Breast epithelium (tissue), 4 donors: ENCODE data around the gene RHBDF2. TPM values are rescaled to one million over a fixed set of nuclear protein-coding genes. Genes with fewer than 3 reads are reported as not detected.

Experiments
- DNase-seq, 2 donors: peaks; one replicate each; pipeline ENCODE4 v3.0.0-alpha.2; 2019; ENCODE audit warnings: low spot score in 2 of 2
- H3K27ac ChIP-seq, 2 donors: fragments of 200-600 bp; sonication (generic) in 1 of 2; one replicate each; pipeline ENCODE4 v1.5.1; 2016 to 2019; ENCODE audit warnings: mild to moderate bottlenecking in 1 of 2
- H3K27me3 ChIP-seq, 2 donors: fragments of 200-600 bp; sonication (generic) in 1 of 2; one replicate each; pipeline versions ENCODE4 v1.5.1 to v1.6.0; 2017 to 2019; ENCODE audit warnings: control low read depth in 1 of 2, mild to moderate bottlenecking in 1 of 2
- H3K36me3 ChIP-seq: fragments of 200-600 bp; one replicate; pipeline ENCODE4 v1.5.1; 2019
- H3K4me1 ChIP-seq, 2 donors: fragments of 200-600 bp; sonication (generic); one replicate each; pipeline ENCODE4 v1.5.1; 2016 to 2019; ENCODE audit warnings: control low read depth in 1 of 2
- H3K4me3 ChIP-seq, 3 donors: fragments of 200-600 bp; sonication (generic); 1 replicate in 2 of 3; 2 replicates in 1 of 3; pipeline ENCODE4 v1.5.1; 2016 to 2019; ENCODE audit warnings: mild to moderate bottlenecking in 3 of 3, moderate library complexity in 2 of 3
- H3K9me3 ChIP-seq, 2 donors: fragments of 200-600 bp; sonication (generic) in 1 of 2; one replicate each; pipeline ENCODE4 v1.5.1; 2016 to 2019; ENCODE audit warnings: control low read depth in 1 of 2
- POLR2A ChIP-seq: fragments of 450-650 bp; IDR thresholded peaks from one replicate; pipeline ENCODE4 v1.6.1; 2016; ENCODE audit warnings: antibody characterized with exemption, mild to moderate bottlenecking, moderate library complexity
- POLR2AphosphoS5 ChIP-seq, 3 donors: sonication (generic); formaldehyde crosslinking; IDR thresholded peaks; one replicate each; pipeline ENCODE4 v1.6.1; 2017; ENCODE audit warnings: antibody characterized with exemption in 3 of 3
- intact Hi-C: fragments of 100-400 bp; cut with DNase I; formaldehyde crosslinking; loops from one replicate; pipeline ENCODE4 v1.15.1; 2023; ENCODE audit warnings: low total_unique reads
- total RNA-seq, 3 donors: library from RNA; depleted of rRNA; stranded (reverse); fragments of >200 nt; gene quantifications; one replicate each; pipeline ENCODE4 v1.1.0, GENCODE V29; 2016
- TF ChIP-seq, protein P1 (sequence below), 3 donors: fragments of 450-650 bp; IDR thresholded peaks; one replicate each; pipeline ENCODE4 v1.5.1; 2016 to 2017; ENCODE audit warnings: antibody characterized with exemption in 3 of 3, mild to moderate bottlenecking in 3 of 3, moderate library complexity in 3 of 3

Gene RHBDF2
- total RNA-seq, 3 donors from 2014 or later, result 13.4 to 35.5 (median 26.8) TPM

DNA sequence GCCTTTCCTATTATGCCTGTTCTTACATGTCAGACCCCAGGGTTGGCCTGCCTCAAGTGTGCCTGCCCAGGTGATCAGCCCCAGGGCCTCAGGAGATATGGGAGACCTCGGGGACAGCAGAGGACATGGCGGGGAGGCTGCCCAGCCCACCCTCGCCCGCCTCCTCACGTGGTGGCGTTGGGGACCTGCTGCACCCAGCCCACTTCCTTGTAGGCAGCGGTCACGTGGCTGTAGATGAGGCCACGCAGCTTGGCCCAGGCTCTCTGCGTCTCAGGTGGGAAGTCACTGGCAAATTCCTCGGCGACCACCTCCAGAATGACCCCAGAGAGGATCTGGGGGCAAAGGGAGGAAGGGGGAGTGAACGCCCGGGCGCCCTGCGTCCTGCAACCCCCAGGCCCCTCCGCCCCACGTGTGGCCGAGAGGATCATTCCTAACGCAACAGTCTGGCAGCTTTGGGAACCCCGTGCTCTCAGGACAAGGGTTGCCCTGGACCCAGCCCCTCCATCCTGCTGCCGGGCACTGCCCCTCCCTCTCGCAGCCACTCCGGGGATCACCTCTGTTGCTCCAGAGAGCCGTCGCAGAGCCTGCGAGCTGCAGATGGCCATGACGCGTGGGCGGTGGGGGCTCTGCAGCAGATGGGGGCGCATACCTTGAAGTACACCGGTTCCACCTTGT lies 29.7 kb upstream of the RHBDF2 start:
- H3K27ac ChIP-seq, result peak overlapping the region; percentile 94 to 99
- peaks cover 20 to 25% of the 10 kb centered on the region in 2 donors for H3K4me1 ChIP-seq
- TF ChIP-seq POLR2A, result no peak
- TF ChIP-seq, protein P1, sequence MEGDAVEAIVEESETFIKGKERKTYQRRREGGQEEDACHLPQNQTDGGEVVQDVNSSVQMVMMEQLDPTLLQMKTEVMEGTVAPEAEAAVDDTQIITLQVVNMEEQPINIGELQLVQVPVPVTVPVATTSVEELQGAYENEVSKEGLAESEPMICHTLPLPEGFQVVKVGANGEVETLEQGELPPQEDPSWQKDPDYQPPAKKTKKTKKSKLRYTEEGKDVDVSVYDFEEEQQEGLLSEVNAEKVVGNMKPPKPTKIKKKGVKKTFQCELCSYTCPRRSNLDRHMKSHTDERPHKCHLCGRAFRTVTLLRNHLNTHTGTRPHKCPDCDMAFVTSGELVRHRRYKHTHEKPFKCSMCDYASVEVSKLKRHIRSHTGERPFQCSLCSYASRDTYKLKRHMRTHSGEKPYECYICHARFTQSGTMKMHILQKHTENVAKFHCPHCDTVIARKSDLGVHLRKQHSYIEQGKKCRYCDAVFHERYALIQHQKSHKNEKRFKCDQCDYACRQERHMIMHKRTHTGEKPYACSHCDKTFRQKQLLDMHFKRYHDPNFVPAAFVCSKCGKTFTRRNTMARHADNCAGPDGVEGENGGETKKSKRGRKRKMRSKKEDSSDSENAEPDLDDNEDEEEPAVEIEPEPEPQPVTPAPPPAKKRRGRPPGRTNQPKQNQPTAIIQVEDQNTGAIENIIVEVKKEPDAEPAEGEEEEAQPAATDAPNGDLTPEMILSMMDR (IDR thresholded peaks at IDR 0.05), result no peak
- TF ChIP-seq POLR2AphosphoS5 (IDR thresholded peaks at IDR 0.05), result no peak
- no peaks in the 10 kb centered on the region for H3K9me3 ChIP-seq
- H3K4me3 ChIP-seq, result no peak overlapping the region
- H3K36me3 ChIP-seq, result no peaks in the 10 kb centered on the region
- intact Hi-C loops, result loop anchor here (10.0 kb wide), 1 partner anchor 164 kb away; no protein-coding TSS in a partner anchor
- no peak for DNase-seq
- H3K27me3 ChIP-seq, result no peaks in the 10 kb centered on the region

DNA sequence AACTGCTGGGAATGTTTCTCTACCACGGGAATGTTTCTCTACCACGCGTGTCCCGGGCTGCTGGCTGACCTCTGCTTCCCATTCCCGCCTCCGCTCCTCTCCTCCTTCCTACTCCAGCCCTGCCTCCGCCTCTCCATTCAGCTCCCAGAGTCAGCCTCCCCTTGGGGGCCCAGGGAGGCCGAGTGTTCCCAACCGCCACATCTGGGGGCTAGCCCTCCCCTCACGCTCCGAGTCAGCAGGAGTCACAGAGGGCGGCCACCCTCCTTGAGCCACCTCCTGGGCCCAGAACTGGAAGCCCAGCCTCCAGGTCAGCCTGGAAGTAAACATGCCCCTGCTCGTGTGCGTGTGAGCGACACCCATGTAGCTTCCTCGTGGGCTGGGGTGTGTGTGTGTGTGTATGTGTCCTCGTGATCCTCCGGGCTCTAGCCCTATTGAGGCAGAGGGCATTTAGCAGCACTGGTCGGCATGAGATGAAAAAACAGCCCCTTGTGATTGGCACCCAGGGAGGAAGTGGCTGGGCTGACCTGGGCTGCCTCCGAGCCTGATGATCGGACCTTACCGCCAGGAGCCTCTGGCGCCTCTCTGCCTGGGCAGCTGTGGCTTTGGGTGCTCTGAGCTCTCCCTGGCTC lies 29.0 kb upstream of the RHBDF2 start:
- TF ChIP-seq POLR2AphosphoS5 (IDR thresholded peaks at IDR 0.05) (peak in 2 of 3 donors; percentile 46 to 54), POLR2A (no peak)
- H3K9me3 ChIP-seq, result no peaks in the 10 kb centered on the region
- peaks cover 20 to 25% of the 10 kb centered on the region in 2 donors for H3K4me1 ChIP-seq
- no peaks in the 10 kb centered on the region for H3K27me3 ChIP-seq
- DNase-seq, result peak in 1 of 2 donors; percentile 55
- H3K4me3 ChIP-seq, result peak overlapping the region in 2 of 3 donors; percentile 11 to 47
- intact Hi-C loops, result loop anchor here (10.0 kb wide), 1 partner anchor 165 kb away; no protein-coding TSS in a partner anchor
- H3K27ac ChIP-seq, result peak overlapping the region; percentile 94 to 99
- H3K36me3 ChIP-seq, result no peaks in the 10 kb centered on the region

DNA sequence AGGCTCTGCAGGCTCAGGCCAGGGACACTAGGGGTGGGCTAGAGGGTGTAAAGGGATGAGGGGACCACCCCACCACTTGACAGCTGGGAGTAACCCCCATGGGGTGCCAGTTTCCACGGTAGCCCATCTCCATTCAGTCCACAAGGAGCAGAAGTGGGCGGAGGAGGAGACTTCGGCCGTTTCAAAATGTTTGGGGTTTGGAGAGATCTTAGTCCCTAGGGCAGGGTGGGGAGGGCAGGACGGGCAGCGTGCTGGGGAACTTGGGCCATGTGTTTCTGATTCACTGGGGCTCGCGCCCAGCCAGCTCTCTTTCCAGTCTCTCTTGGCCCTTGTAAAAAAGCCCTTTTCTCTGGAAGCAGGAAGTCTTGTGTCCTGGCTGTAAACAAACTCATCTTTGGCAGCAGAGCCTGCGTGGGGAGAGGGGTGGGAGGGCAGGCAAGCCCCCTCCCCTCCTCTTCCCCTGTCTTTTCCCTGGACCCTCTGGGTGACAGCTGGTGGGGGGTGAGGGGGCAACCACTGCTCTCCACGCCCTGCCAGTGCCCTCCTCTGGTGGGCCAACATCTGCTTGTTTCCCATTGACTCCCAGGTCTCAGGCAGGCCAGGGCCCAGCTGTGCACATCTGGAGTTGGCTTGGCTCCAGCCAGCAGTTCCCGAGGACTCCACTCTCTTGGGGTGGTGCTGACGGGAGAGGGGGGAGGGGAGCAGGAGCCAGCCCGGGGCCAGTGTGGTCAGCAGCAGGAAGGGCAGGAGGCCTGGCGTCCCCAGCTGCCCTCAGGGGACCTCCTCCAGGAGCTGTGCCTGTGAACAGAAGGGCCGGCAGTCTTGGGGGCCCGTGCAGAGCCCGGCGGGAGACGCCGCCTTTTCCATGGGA lies 28.2 kb upstream of the RHBDF2 start:
- peak; percentile 68 to 78 for DNase-seq
- no peaks in the 10 kb centered on the region for H3K9me3 ChIP-seq
- no peaks in the 10 kb centered on the region for H3K36me3 ChIP-seq
- peak overlapping the region; percentile 94 to 99 for H3K27ac ChIP-seq
- H3K27me3 ChIP-seq, result no peaks in the 10 kb centered on the region
- H3K4me1 ChIP-seq, result peaks cover 20 to 25% of the 10 kb centered on the region in 2 donors
- TF ChIP-seq, protein P1 (IDR thresholded peaks at IDR 0.05), result peak in 2 of 3 donors; percentile 9 to 18
- TF ChIP-seq POLR2AphosphoS5 (IDR thresholded peaks at IDR 0.05) (peak in 2 of 3 donors; percentile 40 to 73), POLR2A (no peak)
- intact Hi-C loops, result loop anchor here (10.0 kb wide), 1 partner anchor 165 kb away; no protein-coding TSS in a partner anchor
- H3K4me3 ChIP-seq, result peak overlapping the region in 2 of 3 donors; percentile 11 to 53

DNA sequence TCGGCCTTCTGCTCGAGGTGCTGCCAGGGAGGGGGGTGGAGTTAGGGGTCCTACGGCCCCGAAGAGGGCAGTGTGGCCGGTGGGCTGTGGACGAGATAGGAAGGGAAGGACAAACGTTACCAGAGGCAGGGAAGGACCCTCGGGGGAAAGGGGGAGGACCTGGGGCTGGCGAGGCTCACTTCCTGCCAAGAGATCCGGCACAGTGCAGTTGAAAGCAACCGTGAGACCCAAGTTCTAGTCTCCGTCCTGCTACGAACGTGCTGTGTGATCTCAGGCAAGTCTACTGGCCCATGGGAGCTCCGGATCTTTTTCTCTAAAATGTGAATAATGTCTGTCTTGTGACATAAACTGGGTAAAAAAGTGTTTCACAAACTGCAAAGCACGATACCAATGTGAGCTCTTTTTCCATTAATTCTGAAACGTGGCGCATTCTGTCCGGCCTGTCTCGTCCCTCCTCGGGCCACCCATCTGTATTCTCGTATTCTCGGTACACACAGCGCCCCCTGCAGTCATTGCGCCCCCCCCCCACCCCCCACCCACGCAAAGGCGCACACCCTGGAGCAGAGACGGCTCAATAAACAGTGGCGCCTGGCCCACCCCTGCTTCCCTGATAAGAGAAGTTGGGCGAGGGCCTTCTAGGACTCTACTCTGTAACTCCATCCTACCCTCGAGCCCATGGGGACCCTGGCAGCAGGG lies 27.5 kb upstream of the RHBDF2 start:
- Histone ChIP-seq H3K36me3 (no peaks in the 10 kb centered on the region), H3K27ac (peak overlapping the region; percentile 94 to 99), H3K9me3 (no peaks in the 10 kb centered on the region), H3K27me3 (no peaks in the 10 kb centered on the region), H3K4me3 (peak overlapping the region in 2 of 3 donors; percentile 18 to 53), H3K4me1 (peaks cover 20 to 25% of the 10 kb centered on the region in 2 donors)
- DNase-seq, result no peak
- TF ChIP-seq, protein P1 (IDR thresholded peaks at IDR 0.05), result no peak
- TF ChIP-seq POLR2A (no peak), POLR2AphosphoS5 (IDR thresholded peaks at IDR 0.05) (no peak)
- intact Hi-C loops, result no loop called here

DNA sequence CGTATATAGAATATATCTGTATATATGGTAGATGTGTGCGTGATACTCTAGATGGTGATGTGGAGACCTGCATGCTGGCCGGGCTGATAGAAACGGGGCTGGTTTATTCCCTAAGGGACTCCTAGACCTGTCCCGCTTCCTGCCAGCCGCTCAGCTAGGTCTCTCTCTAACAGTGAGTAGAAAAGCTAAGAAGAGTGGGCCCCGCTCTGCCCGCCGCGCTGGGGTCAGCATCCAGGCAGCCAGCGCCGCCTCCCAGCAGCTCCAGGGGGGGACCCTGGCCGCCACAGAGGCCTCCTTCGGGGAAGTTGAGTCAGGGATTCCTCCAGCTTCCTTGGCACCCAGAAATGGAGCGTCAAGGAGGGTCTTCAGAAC lies 26.9 kb upstream of the RHBDF2 start:
- peak in 1 of 3 donors; percentile 0 for TF ChIP-seq POLR2AphosphoS5 (IDR thresholded peaks at IDR 0.05)
- TF ChIP-seq POLR2A, result no peak
- TF ChIP-seq, protein P1 (IDR thresholded peaks at IDR 0.05), result no peak
- DNase-seq, result no peak
- intact Hi-C loops, result no loop called here
- no peaks in the 10 kb centered on the region for H3K36me3 ChIP-seq
- H3K9me3 ChIP-seq, result no peaks in the 10 kb centered on the region
- H3K27me3 ChIP-seq, result no peaks in the 10 kb centered on the region
- peak overlapping the region in 2 of 3 donors; percentile 18 to 53 for H3K4me3 ChIP-seq
- peaks cover 20 to 25% of the 10 kb centered on the region in 2 donors for H3K4me1 ChIP-seq
- H3K27ac ChIP-seq, result peak overlapping the region; percentile 94 to 99
